A673 (cell line): ENCODE data around the gene NECAP2. TPM values are rescaled to one million over a fixed set of nuclear protein-coding genes. Genes with fewer than 3 reads are reported as not detected.
"Not testable (repeated sequence)": the region's sequence is repeated elsewhere in the genome, so short reads cannot be mapped to it uniquely, and the experiment has no call there.

Experiments
- BruUV-seq: library from RNA; stranded (reverse); fragments of 400-500 nt; replicated peaks from 2 replicates; lab custom pipeline; 2021; lab: Mats Ljungman, UMichigan
- CTCF ChIA-PET: fragments of 300-600 bp; sonication (Branson Sonifier 250); formaldehyde crosslinking; loops from one replicate; lab custom pipeline; 2022; ENCODE audit warnings: antibody characterized with exemption; lab: Charles Lee
- POLR2A ChIA-PET: fragments of 300-600 bp; sonication (Branson Sonifier 250); formaldehyde crosslinking; loops from one replicate; lab custom pipeline; 2022; ENCODE audit warnings: antibody characterized with exemption; ENCODE audit not compliant: low non-redundant PET; lab: Charles Lee
- DNase-seq: peaks from one replicate; pipeline ENCODE4 v3.0.0-alpha.2; 2015; ENCODE audit warnings: low spot score
- H3K27ac ChIP-seq: fragments of 200-600 bp; sonication (generic); 2 replicates; pipeline ENCODE4 v1.5.1; 2016; ENCODE audit warnings: mixed run types, low read depth, mild to moderate bottlenecking, mixed read lengths, antibody characterized with exemption, low read length; ENCODE audit not compliant: poor library complexity, severe bottlenecking
- H3K27me3 ChIP-seq: fragments of 200-600 bp; sonication (generic); replicated peaks from 2 replicates; pipeline ENCODE4 v1.6.1; 2017; ENCODE audit warnings: mixed run types, low read depth, mild to moderate bottlenecking, mixed read lengths, antibody characterized with exemption, low read length; ENCODE audit not compliant: insufficient read depth, poor library complexity
- H3K36me3 ChIP-seq: fragments of 200-600 bp; sonication (generic); 2 replicates; pipeline ENCODE4 v1.6.1; 2016; ENCODE audit warnings: mixed run types, mild to moderate bottlenecking, mixed read lengths, antibody characterized with exemption, low read length; ENCODE audit not compliant: insufficient read depth, poor library complexity, severe bottlenecking
- H3K4me1 ChIP-seq: fragments of 200-600 bp; sonication (generic); 2 replicates; pipeline ENCODE4 v1.6.1; 2017; ENCODE audit warnings: mixed run types, mild to moderate bottlenecking, mixed read lengths, antibody characterized with exemption, low read length; ENCODE audit not compliant: insufficient read depth, poor library complexity, severe bottlenecking
- H3K4me3 ChIP-seq: fragments of 200-600 bp; sonication (generic); 2 replicates; pipeline ENCODE4 v1.5.1; 2016; ENCODE audit warnings: low read depth, mixed run types, mild to moderate bottlenecking, mixed read lengths, low read length; ENCODE audit not compliant: poor library complexity, severe bottlenecking
- H3K9me3 ChIP-seq: fragments of 200-600 bp; sonication (generic); 2 replicates; pipeline ENCODE4 v1.6.1; 2016; ENCODE audit warnings: mixed run types, low read depth, mild to moderate bottlenecking, mixed read lengths, antibody characterized with exemption, low read length; ENCODE audit not compliant: poor library complexity, severe bottlenecking
- CTCF ChIP-seq: fragments of 300-800, 200-600 bp; sonication (generic); conservative IDR thresholded peaks from 2 replicates; pipeline ENCODE4 v1.5.1; 2017; ENCODE audit warnings: low read depth, mild to moderate bottlenecking, antibody characterized with exemption, low read length, moderate library complexity, mixed read lengths
- EZH2 ChIP-seq: fragments of 200-600 bp; sonication (generic); IDR thresholded peaks from 2 replicates; pipeline ENCODE4 v1.6.1; 2017; ENCODE audit warnings: borderline replicate concordance, low read depth, mild to moderate bottlenecking, mixed read lengths, antibody characterized with exemption, low read length; ENCODE audit not compliant: poor library complexity, severe bottlenecking
- intact Hi-C: fragments of 100-400 bp; cut with micrococcal nuclease; formaldehyde crosslinking; loops from one replicate; pipeline ENCODE4 v1.10.0; 2022; ENCODE audit not compliant: unreplicated experiment
- total RNA-seq: library from RNA; stranded (reverse); gene quantifications from 2 replicates; pipeline ENCODE4 v1.2.3, GENCODE V29; 2021

NECAP2 gene
- total RNA-seq, 1 experiment from 2014 or later: 47.6 TPM

- Histone ChIP-seq H3K9me3 (no peaks in the 10 kb centered on the region), H3K36me3 (peaks cover 38% of the 10 kb centered on the region), H3K27ac (no peak overlapping the region), H3K27me3 (no peaks in the 10 kb centered on the region), H3K4me1 (no peaks in the 10 kb centered on the region), H3K4me3 (no peak overlapping the region)
- no peak for TF ChIP-seq EZH2
- no peak for TF ChIP-seq CTCF
- no TSS peak for BruUV-seq
- ChIA-PET POLR2A (no interaction called here), CTCF (no interaction called here)
- intact Hi-C loops: no loop called here
- DNase-seq: no peak
These were observed 9.1 kb downstream of the NECAP2 start for GRCh38 chr1:16449666-16450065.

GRCh38 chr1:16450863-16451481, 10.4 kb downstream of the NECAP2 start:
- ChIA-PET POLR2A (no interaction called here), CTCF (no interaction called here)
- intact Hi-C loops: no loop called here
- no peak for DNase-seq
- no peaks in the 10 kb centered on the region for H3K4me1 ChIP-seq
- no peak overlapping the region for H3K27ac ChIP-seq
- no TSS peak for BruUV-seq
- TF ChIP-seq EZH2 (no peak), CTCF (no peak)
- no peaks in the 10 kb centered on the region for H3K27me3 ChIP-seq
- H3K9me3 ChIP-seq: no peaks in the 10 kb centered on the region
- H3K4me3 ChIP-seq: no peak overlapping the region
- peaks cover 41% of the 10 kb centered on the region for H3K36me3 ChIP-seq

- no peak for TF ChIP-seq EZH2
- no peak for TF ChIP-seq CTCF
- CTCF ChIA-PET: no interaction called here
- H3K4me1 ChIP-seq: no peaks in the 10 kb centered on the region
- H3K27ac ChIP-seq: no peak overlapping the region
- no peak overlapping the region for H3K4me3 ChIP-seq
- peaks cover 48% of the 10 kb centered on the region for H3K36me3 ChIP-seq
- H3K27me3 ChIP-seq: no peaks in the 10 kb centered on the region
- no peaks in the 10 kb centered on the region for H3K9me3 ChIP-seq
- no peak for DNase-seq
- POLR2A ChIA-PET: no interaction called here
- intact Hi-C loops: no loop called here
- no TSS peak for BruUV-seq
These were observed 11.5 kb downstream of the NECAP2 start for GRCh38 chr1:16451841-16452528.

GRCh38 chr1:16454909-16455308, 14.4 kb downstream of the NECAP2 start:
- H3K27ac ChIP-seq, CTCF ChIA-PET, H3K4me3 ChIP-seq, H3K27me3 ChIP-seq, intact Hi-C loops, BruUV-seq, DNase-seq, POLR2A ChIA-PET, H3K4me1 ChIP-seq, H3K9me3 ChIP-seq: not testable (repeated sequence)
- H3K36me3 ChIP-seq: peaks cover 55% of the 10 kb centered on the region

- intact Hi-C loops, H3K27me3 ChIP-seq, BruUV-seq, POLR2A ChIA-PET, H3K9me3 ChIP-seq, CTCF ChIA-PET, H3K27ac ChIP-seq, DNase-seq, H3K4me1 ChIP-seq, H3K4me3 ChIP-seq: not testable (repeated sequence)
- peaks cover 56% of the 10 kb centered on the region for H3K36me3 ChIP-seq
These were observed 15.6 kb downstream of the NECAP2 start for GRCh38 chr1:16456151-16456550.
